GM19438 (cell line): Measurements from ENCODE around the gene ABCG5.

Experiments used
- ATAC-seq: cut with Tn5 transposase; IDR thresholded peaks from one replicate; pipeline ENCODE4 v1.9.1; 2021; ENCODE audit warnings: low read depth; ENCODE audit not compliant: unreplicated experiment

Gene ABCG5

GRCh38 chr2:43764086-43764705 lies 74.4 kb downstream of the ABCG5 start:
- no peak for ATAC-seq

GRCh38 chr2:43763091-43763490 lies 75.5 kb downstream of the ABCG5 start:
- no peak for ATAC-seq
